ENCODE data around the gene ABLIM3. TPM values are rescaled to one million over a fixed set of nuclear protein-coding genes. Genes with fewer than 3 reads are reported as not detected.

Gene ABLIM3
- total and polyA plus RNA-seq, 4 experiments from 2014 or later: not detected

DNA sequence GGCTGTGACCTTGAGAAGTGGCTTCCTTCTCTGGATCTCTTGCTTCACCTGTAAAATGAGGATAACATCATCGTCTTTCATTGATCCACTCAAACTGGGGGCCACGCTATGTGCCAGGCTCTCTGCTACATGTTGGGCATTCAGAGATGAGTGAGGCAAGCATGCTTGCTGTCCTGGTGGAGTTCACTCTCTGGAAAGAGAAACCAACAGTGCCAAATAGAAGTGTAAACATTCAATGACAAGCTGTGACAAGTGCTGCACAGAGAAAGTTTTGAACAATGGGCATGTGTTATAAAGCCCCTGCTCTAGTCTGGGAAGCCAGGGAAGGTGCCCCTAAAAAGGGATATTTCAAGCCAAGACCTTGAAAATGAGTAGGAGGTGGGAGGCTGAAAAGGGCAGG is 79.5 kb downstream of the ABLIM3 start:
- Mint-ChIP-seq H3K9me3 (no peaks in the 10 kb centered on the region), H3K27me3 (no peaks in the 10 kb centered on the region), H3K4me3 (no peak overlapping the region), H3K4me1 (peaks cover 0 to 4% (median 0%) of the 10 kb centered on the region in 4 donors), H3K27ac (no peak overlapping the region), H3K36me3 (no peaks in the 10 kb centered on the region)
- ChIA-PET POLR2A (ENCODE audit: partially characterized antibody) (interaction anchor here (0.6 kb wide), 1 partner anchor 236 kb away, joined by 4 read pairs; no protein-coding TSS in a partner anchor), CTCF (ENCODE audit: partially characterized antibody) (interaction anchor here (1.5 kb wide), 1 partner anchor 43 kb away, joined by 3 read pairs; no protein-coding TSS in a partner anchor)
- Histone ChIP-seq H3K4me1 (ENCODE audit: insufficient read depth, low read length) (no peaks in the 10 kb centered on the region), H3K27ac (ENCODE audit: low read depth, low read length) (no peak overlapping the region), H3K9me3 (ENCODE audit: control insufficient read depth in 1 of 2, low read length in 2 of 2) (no peaks in the 10 kb centered on the region), H3K27me3 (ENCODE audit: insufficient read depth, low read length) (no peaks in the 10 kb centered on the region), H3K4me3 (ENCODE audit: low read length in 2 of 2) (no peak overlapping the region), H3K36me3 (ENCODE audit: insufficient read depth, low read length) (no peaks in the 10 kb centered on the region)
- intact Hi-C loops (cut with micrococcal nuclease): no loop called here
- DNase-seq: no peak

DNA sequence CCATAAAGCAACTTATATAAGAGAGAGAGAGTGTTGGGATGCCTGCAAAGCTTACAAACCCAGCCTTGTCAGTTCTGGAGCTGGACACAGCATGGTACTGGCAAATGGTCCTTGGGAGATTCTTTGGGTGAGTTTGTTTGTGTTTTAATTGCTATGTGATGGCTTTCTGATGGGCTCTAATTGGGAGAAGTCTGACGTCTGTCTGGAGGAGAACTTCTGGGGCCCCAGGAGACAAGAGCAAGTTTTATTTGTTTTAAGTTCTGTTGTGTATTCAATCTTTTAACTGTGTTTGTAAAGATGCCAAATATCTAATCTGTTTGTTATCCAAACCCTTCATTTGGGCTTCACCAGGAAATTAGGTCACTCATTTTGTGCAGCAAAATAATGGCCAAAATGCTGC is 80.0 kb downstream of the ABLIM3 start:
- H3K27me3 Mint-ChIP-seq: no peaks in the 10 kb centered on the region
- H3K36me3 Mint-ChIP-seq: no peaks in the 10 kb centered on the region
- CTCF ChIA-PET (ENCODE audit: partially characterized antibody): interaction anchor here (1.5 kb wide), 1 partner anchor 42 kb away, joined by 3 read pairs; no protein-coding TSS in a partner anchor
- intact Hi-C loops (cut with micrococcal nuclease): no loop called here
- H3K27me3 ChIP-seq (ENCODE audit: insufficient read depth, low read length): no peaks in the 10 kb centered on the region
- H3K4me3 ChIP-seq (ENCODE audit: low read length in 2 of 2): no peak overlapping the region
- no peak overlapping the region for H3K27ac ChIP-seq (ENCODE audit: low read depth, low read length)
- peak overlapping the region in 1 of 7 donors; percentile 65 for H3K27ac Mint-ChIP-seq
- no peaks in the 10 kb centered on the region for H3K4me1 ChIP-seq (ENCODE audit: insufficient read depth, low read length)
- H3K36me3 ChIP-seq (ENCODE audit: insufficient read depth, low read length): no peaks in the 10 kb centered on the region
- H3K9me3 Mint-ChIP-seq: no peaks in the 10 kb centered on the region
- no peak for DNase-seq
- H3K4me1 Mint-ChIP-seq: peaks cover 0 to 4% (median 0%) of the 10 kb centered on the region in 4 donors
- no peak overlapping the region for H3K4me3 Mint-ChIP-seq
- no peaks in the 10 kb centered on the region for H3K9me3 ChIP-seq (ENCODE audit: control insufficient read depth in 1 of 2, low read length in 2 of 2)
- POLR2A ChIA-PET (ENCODE audit: partially characterized antibody): interaction anchor here (0.6 kb wide), 1 partner anchor 236 kb away, joined by 4 read pairs; no protein-coding TSS in a partner anchor

GRCh38 chr5:149221731-149222342 is 80.5 kb downstream of the ABLIM3 start:
- intact Hi-C loops (cut with micrococcal nuclease): no loop called here
- CTCF ChIA-PET (ENCODE audit: partially characterized antibody): interaction anchor here (1.5 to 1.7 kb wide), 2 partner anchors 42 to 47 kb away, joined by 3 to 4 read pairs; no protein-coding TSS in a partner anchor
- no peaks in the 10 kb centered on the region for H3K4me1 ChIP-seq (ENCODE audit: insufficient read depth, low read length)
- no peak for DNase-seq
- Mint-ChIP-seq H3K4me1 (peaks cover 0 to 4% (median 0%) of the 10 kb centered on the region in 4 donors), H3K36me3 (no peaks in the 10 kb centered on the region), H3K9me3 (no peaks in the 10 kb centered on the region), H3K27me3 (no peaks in the 10 kb centered on the region), H3K4me3 (no peak overlapping the region), H3K27ac (no peak overlapping the region)
- H3K27ac ChIP-seq (ENCODE audit: low read depth, low read length): no peak overlapping the region
- no peaks in the 10 kb centered on the region for H3K27me3 ChIP-seq (ENCODE audit: insufficient read depth, low read length)
- POLR2A ChIA-PET (ENCODE audit: partially characterized antibody): no interaction called here
- H3K9me3 ChIP-seq (ENCODE audit: control insufficient read depth in 1 of 2, low read length in 2 of 2): no peaks in the 10 kb centered on the region
- no peak overlapping the region for H3K4me3 ChIP-seq (ENCODE audit: low read length in 2 of 2)
- H3K36me3 ChIP-seq (ENCODE audit: insufficient read depth, low read length): no peaks in the 10 kb centered on the region

GRCh38 chr5:149223081-149223848 is 82.0 kb downstream of the ABLIM3 start:
- H3K27me3 Mint-ChIP-seq: no peaks in the 10 kb centered on the region
- CTCF ChIA-PET (ENCODE audit: partially characterized antibody): interaction anchor here (0.7 to 2.5 kb wide), 5 partner anchors 18 to 82 kb away, joined by 3 to 8 read pairs (median 4); partner anchors contain the start of gene ABLIM3
- no peaks in the 10 kb centered on the region for H3K36me3 Mint-ChIP-seq
- no peak overlapping the region for H3K27ac Mint-ChIP-seq
- Histone ChIP-seq H3K4me1 (ENCODE audit: insufficient read depth, low read length) (no peaks in the 10 kb centered on the region), H3K27ac (ENCODE audit: low read depth, low read length) (no peak overlapping the region), H3K9me3 (ENCODE audit: control insufficient read depth in 1 of 2, low read length in 2 of 2) (no peaks in the 10 kb centered on the region), H3K36me3 (ENCODE audit: insufficient read depth, low read length) (no peaks in the 10 kb centered on the region), H3K27me3 (ENCODE audit: insufficient read depth, low read length) (no peaks in the 10 kb centered on the region), H3K4me3 (ENCODE audit: low read length in 2 of 2) (no peak overlapping the region)
- peaks cover 0 to 4% (median 0%) of the 10 kb centered on the region in 4 donors for H3K4me1 Mint-ChIP-seq
- no peak overlapping the region for H3K4me3 Mint-ChIP-seq
- POLR2A ChIA-PET (ENCODE audit: partially characterized antibody): interaction anchor here (1.2 kb wide), 1 partner anchor 17 kb away, joined by 4 read pairs; no protein-coding TSS in a partner anchor
- DNase-seq: no peak
- intact Hi-C loops (cut with micrococcal nuclease): no loop called here
- no peaks in the 10 kb centered on the region for H3K9me3 Mint-ChIP-seq

DNA sequence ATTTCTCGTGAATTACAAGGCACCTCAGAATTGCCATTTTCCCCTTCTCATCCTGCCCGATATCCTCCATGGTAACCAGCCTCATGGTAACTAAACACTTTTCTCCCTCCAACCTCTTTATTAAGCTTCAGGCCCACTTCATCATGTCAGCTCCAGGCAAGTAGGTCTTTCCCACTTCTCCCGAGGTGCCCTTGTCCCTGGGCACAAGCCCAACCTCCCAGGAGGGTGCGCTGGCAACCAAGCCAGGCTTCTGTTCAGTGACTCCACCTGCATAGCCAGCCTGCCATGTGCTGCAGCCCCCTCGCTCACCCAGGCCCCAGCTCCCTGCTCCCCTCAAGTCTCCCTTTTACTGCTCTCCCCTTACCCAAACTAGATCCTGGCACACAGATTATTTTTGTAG is 83.0 kb downstream of the ABLIM3 start:
- no peaks in the 10 kb centered on the region for H3K9me3 Mint-ChIP-seq
- Histone ChIP-seq H3K36me3 (ENCODE audit: insufficient read depth, low read length) (no peaks in the 10 kb centered on the region), H3K27me3 (ENCODE audit: insufficient read depth, low read length) (no peaks in the 10 kb centered on the region), H3K4me1 (ENCODE audit: insufficient read depth, low read length) (no peaks in the 10 kb centered on the region), H3K4me3 (ENCODE audit: low read length in 2 of 2) (no peak overlapping the region), H3K9me3 (ENCODE audit: control insufficient read depth in 1 of 2, low read length in 2 of 2) (no peaks in the 10 kb centered on the region), H3K27ac (ENCODE audit: low read depth, low read length) (no peak overlapping the region)
- no peaks in the 10 kb centered on the region for H3K27me3 Mint-ChIP-seq
- ChIA-PET CTCF (ENCODE audit: partially characterized antibody) (interaction anchor here (1.0 to 2.5 kb wide), 3 partner anchors 17 to 83 kb away, joined by 3 to 8 read pairs (median 6); partner anchors contain the start of gene ABLIM3), POLR2A (ENCODE audit: partially characterized antibody) (no interaction called here)
- peaks cover 0 to 4% (median 1%) of the 10 kb centered on the region in 4 donors for H3K4me1 Mint-ChIP-seq
- H3K27ac Mint-ChIP-seq: peak overlapping the region in 1 of 7 donors; percentile 44
- H3K36me3 Mint-ChIP-seq: no peaks in the 10 kb centered on the region
- no peak for DNase-seq
- intact Hi-C loops (cut with micrococcal nuclease): no loop called here
- H3K4me3 Mint-ChIP-seq: no peak overlapping the region

- peaks cover 0 to 2% (median 0%) of the 10 kb centered on the region in 4 donors for H3K4me1 Mint-ChIP-seq
- H3K36me3 Mint-ChIP-seq: no peaks in the 10 kb centered on the region
- Histone ChIP-seq H3K4me1 (ENCODE audit: insufficient read depth, low read length) (no peaks in the 10 kb centered on the region), H3K4me3 (ENCODE audit: low read length in 2 of 2) (no peak overlapping the region), H3K27ac (ENCODE audit: low read depth, low read length) (no peak overlapping the region), H3K27me3 (ENCODE audit: insufficient read depth, low read length) (no peaks in the 10 kb centered on the region), H3K36me3 (ENCODE audit: insufficient read depth, low read length) (no peaks in the 10 kb centered on the region), H3K9me3 (ENCODE audit: control insufficient read depth in 1 of 2, low read length in 2 of 2) (no peaks in the 10 kb centered on the region)
- peak overlapping the region in 1 of 7 donors; percentile 8 for H3K27ac Mint-ChIP-seq
- ChIA-PET CTCF (ENCODE audit: partially characterized antibody) (no interaction called here), POLR2A (ENCODE audit: partially characterized antibody) (no interaction called here)
- intact Hi-C loops (cut with micrococcal nuclease): no loop called here
- H3K4me3 Mint-ChIP-seq: no peak overlapping the region
- no peak for DNase-seq
- peaks cover 0 to 12% of the 10 kb centered on the region in 2 donors for H3K27me3 Mint-ChIP-seq
- H3K9me3 Mint-ChIP-seq: no peaks in the 10 kb centered on the region
Observed at GRCh38 chr5:149227168-149227826, 86.0 kb downstream of the ABLIM3 start.

Measured in CD4-positive, alpha-beta memory T cell (primary cell).